Colon (tissue), 2 donors: ENCODE results near the gene NTRK2.

Experiments
- FAIRE-seq: peaks from 2 replicates; lab custom pipeline; 2012; peaks lifted over from hg19 to GRCh38; lab: Jason Lieb, UNC
- donor health status: control.
- donor health status: control.

Gene NTRK2

GRCh38 chr9:84939774-84940173 lies 270.2 kb downstream of the NTRK2 start:
- FAIRE-seq: no peak

- no peak for FAIRE-seq
These were observed 270.8 kb downstream of the NTRK2 start for GRCh38 chr9:84940294-84940693.

- FAIRE-seq: no peak
These were observed 272.3 kb downstream of the NTRK2 start for GRCh38 chr9:84941792-84942191.

- no peak for FAIRE-seq
These were observed 274.0 kb downstream of the NTRK2 start for GRCh38 chr9:84943482-84944050.

- no peak for FAIRE-seq
These were observed 276.5 kb downstream of the NTRK2 start for GRCh38 chr9:84945878-84946538.

GRCh38 chr9:84947412-84947972 lies 278.0 kb downstream of the NTRK2 start:
- no peak for FAIRE-seq

- FAIRE-seq: no peak
These were observed 279.7 kb downstream of the NTRK2 start for GRCh38 chr9:84949258-84949657.

GRCh38 chr9:84949971-84950370 lies 280.4 kb downstream of the NTRK2 start:
- no peak for FAIRE-seq

GRCh38 chr9:84950879-84951811 lies 281.6 kb downstream of the NTRK2 start:
- no peak for FAIRE-seq

- FAIRE-seq: no peak
These were observed 283.8 kb downstream of the NTRK2 start for GRCh38 chr9:84953252-84953773.

GRCh38 chr9:84953797-84954705 lies 284.5 kb downstream of the NTRK2 start:
- no peak for FAIRE-seq

GRCh38 chr9:84955155-84955554 lies 285.6 kb downstream of the NTRK2 start:
- no peak for FAIRE-seq

- no peak for FAIRE-seq
These were observed 286.4 kb downstream of the NTRK2 start for GRCh38 chr9:84955971-84956370.

- no peak for FAIRE-seq
These were observed 289.8 kb downstream of the NTRK2 start for GRCh38 chr9:84959339-84959738.

- no peak for FAIRE-seq
These were observed 297.6 kb downstream of the NTRK2 start for GRCh38 chr9:84966876-84967830.

GRCh38 chr9:84969084-84969483 lies 299.6 kb downstream of the NTRK2 start:
- FAIRE-seq: no peak

GRCh38 chr9:84969736-84970135 lies 300.2 kb downstream of the NTRK2 start:
- no peak for FAIRE-seq

GRCh38 chr9:84970432-84970831 lies 300.9 kb downstream of the NTRK2 start:
- FAIRE-seq: no peak

- no peak for FAIRE-seq
These were observed 302.0 kb downstream of the NTRK2 start for GRCh38 chr9:84971571-84971970.

- FAIRE-seq: no peak
These were observed 304.7 kb downstream of the NTRK2 start for GRCh38 chr9:84974258-84974657.
